ENCODE results near the gene SRSF2. TPM values are rescaled to one million over a fixed set of nuclear protein-coding genes. Genes with fewer than 3 reads are reported as not detected.
"Not testable (repeated sequence)": the region's sequence is repeated elsewhere in the genome, so short reads cannot be mapped to it uniquely, and the experiment has no call there.

Gene SRSF2, protein sequence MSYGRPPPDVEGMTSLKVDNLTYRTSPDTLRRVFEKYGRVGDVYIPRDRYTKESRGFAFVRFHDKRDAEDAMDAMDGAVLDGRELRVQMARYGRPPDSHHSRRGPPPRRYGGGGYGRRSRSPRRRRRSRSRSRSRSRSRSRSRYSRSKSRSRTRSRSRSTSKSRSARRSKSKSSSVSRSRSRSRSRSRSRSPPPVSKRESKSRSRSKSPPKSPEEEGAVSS
- total RNA-seq, result 121 and 147 TPM in 2 replicates

- DNase-seq (ENCODE audit: low read depth), result peak; percentile 88
These were observed at the start of gene SRSF2 for GRCh38 chr17:76737082-76737675. Gene SRSF2 (minus strand): TSS chr17:76737331. CDS start chr17:76737160, 171 bp downstream.

GRCh38 chr17:76784926-76785325, 47.8 kb upstream of the SRSF2 start:
- no peak for DNase-seq (ENCODE audit: low read depth)

DNA sequence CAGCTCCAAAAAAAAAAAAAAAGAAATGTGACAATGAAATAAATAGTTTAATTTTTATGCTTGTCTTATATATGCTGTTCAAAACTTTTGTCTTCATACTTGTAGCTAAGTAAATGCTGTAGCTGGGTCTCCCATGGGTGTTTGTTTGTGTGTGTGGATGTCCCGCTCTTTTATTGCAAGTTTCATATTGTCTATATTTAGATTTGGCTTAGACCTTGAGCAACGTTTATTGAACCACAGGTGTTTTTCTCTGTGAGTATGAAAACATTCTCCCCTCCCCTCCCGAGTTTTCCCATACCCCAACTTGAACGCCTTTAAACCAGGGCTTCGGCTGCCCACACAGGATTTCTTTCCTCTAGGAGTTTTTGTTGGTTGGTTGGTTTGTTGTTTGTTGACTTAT, 46.0 kb upstream of the SRSF2 start:
- no peak for DNase-seq (ENCODE audit: low read depth)

- DNase-seq (ENCODE audit: low read depth), result no peak
These were observed 44.2 kb upstream of the SRSF2 start for GRCh38 chr17:76781056-76781982.

GRCh38 chr17:76775021-76775600, 38.0 kb upstream of the SRSF2 start:
- DNase-seq (ENCODE audit: low read depth), result no peak

- peak; percentile 77 for DNase-seq (ENCODE audit: low read depth)
These were observed 35.9 kb upstream of the SRSF2 start for GRCh38 chr17:76772842-76773525.

GRCh38 chr17:76758570-76758969, 21.4 kb upstream of the SRSF2 start:
- DNase-seq (ENCODE audit: low read depth), result no peak

DNA sequence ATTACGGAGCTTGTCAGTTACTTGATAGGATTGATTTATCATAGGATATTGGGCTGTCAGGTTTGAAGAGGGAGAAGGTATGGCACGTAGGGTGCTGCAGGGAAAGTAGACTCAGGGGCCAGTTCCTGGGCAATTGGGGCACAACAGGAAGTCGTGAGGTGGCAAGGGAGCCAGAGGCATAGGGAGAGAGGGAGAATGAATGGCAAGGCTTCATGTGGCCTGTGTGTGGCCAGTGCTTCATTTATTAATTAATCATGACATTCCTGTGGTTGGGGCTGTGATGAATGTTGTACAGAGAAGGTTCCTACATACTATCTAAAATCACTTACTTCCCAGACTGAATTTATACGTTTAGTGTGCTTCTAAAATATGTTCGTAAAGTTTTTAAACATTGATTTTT, 20.1 kb upstream of the SRSF2 start:
- DNase-seq (ENCODE audit: low read depth), result peak; percentile 47

DNA sequence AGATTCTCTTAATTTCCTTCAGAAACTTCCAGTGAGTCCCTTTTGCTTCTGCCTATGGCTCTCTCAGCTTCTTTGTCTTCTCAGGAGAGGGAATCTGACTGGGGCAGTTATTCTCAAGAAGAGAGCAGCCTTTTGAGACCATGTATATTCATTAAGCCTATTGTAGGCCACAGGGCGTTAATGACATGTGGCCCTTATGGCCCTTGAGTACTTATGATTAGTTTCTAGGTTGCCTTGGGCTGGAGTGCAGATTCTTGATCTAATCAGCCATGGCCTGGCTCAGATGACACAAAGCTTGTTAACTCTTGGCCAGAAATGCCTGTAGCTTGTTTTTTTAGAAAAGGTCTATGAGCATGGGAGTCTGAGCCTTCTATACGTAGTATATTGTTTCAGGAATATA, 18.2 kb upstream of the SRSF2 start:
- DNase-seq (ENCODE audit: low read depth), result no peak

DNA sequence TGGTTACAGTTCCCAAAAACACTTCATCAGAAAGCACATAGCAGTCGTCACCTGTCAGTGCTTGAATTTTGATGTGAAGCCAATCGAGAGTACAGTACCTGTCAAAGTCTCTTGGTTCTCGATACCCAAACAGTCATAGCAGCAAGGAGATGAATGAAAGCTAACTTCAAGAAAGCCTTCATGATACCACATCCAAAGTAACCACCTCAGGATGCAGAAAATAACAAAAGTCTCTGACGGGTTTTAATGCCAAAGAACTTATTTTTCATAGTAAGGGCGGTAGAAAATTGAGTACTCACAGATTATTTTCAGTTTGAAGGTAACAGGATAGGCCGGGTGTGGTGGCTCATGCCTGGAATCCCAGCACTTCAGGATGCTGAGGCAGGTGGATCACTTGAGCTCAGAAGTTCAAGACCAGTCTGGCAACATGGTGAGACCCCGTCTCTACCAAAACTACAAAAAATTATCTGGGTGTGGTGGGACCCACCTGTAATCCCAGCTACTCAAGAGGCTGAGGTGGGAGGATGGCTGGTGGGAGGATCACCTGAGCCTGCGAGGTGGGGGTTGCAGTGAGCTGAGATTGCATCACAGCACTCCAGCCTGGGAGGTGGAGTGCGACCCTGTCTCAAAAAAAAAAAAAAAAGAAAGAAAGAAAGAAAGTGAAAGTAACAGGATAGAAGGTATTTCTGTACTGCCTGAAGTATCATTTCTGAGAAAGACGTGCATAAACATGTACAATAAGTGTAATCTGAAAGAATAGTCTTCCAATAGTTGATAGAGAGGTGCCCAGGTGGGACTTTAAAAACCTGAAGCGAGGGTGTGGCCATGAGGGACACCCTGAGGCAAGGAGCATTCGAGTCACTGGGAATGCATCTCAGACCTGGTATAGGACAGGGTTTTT, 16.2 kb upstream of the SRSF2 start:
- DNase-seq (ENCODE audit: low read depth), result no peak

DNA sequence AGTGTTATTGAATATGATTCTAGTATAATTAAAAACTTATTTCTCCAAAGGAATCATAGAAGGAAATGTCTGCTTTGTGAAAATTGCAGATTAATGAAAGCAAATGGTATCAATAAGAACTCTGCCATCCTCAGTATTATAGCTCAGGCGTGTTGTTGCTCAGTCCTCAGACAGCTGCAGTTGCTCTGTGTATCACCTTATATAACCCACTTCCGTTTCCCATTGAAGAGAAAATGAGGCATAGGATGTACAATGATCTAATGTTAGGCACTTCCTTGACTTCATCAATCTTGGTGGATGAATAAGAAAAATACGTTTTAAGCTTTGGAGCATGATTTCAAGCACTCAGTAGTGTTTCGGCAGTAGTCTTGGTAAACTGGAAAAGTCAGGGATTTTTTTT, 14.9 kb upstream of the SRSF2 start:
- no peak for DNase-seq (ENCODE audit: low read depth)

DNA sequence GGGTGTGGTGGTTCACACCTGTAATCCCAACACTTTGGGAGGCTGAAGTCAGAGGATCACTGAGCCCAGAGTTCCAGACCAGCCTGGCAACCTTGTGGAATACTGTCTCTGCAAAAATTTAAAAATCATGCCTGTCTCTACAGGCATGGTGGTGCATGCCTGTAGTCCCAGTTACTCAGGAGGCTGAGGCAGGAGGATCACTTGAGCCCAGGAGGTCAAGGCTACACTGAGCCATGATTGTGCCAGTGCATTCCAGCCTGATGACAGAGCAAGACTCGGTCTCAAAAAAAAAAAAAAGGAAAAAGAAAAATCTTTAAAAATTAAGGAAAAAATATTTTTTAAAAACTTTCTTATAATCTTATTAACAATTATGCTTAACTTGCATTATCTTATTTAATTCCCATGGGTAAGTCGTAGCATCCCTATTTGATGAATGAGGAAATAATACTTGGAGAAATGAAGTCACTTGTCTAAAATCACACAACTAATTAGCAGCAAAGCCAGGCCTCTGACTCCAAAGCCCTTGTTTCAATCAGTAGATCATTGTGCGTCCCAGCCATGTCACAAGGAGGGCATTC, 14.4 kb upstream of the SRSF2 start:
- DNase-seq (ENCODE audit: low read depth), result no peak

GRCh38 chr17:76748657-76749056, 11.5 kb upstream of the SRSF2 start:
- DNase-seq (ENCODE audit: low read depth), result no peak

GRCh38 chr17:76747716-76748363, 10.7 kb upstream of the SRSF2 start:
- DNase-seq (ENCODE audit: low read depth), result no peak

DNA sequence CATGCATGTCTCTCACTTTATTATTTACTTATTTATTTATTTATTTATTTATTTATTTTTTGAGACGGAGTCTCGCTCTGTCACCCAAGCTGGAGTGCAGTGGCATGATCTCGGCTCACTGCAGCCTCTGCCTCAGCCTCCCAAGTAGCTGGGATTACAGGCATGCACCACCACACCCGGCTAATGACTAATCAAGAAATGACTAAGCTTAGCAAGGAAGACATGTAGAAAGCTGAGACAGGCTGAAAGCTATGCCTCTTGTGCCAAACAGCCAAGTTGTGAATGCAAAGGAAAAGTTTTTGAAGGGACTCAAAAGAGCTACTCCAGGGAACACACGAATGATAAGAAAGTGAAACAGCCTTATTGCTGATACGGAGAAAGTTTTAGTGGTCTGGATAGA, 8.7 kb upstream of the SRSF2 start:
- not testable (repeated sequence) for DNase-seq (ENCODE audit: low read depth)

DNA sequence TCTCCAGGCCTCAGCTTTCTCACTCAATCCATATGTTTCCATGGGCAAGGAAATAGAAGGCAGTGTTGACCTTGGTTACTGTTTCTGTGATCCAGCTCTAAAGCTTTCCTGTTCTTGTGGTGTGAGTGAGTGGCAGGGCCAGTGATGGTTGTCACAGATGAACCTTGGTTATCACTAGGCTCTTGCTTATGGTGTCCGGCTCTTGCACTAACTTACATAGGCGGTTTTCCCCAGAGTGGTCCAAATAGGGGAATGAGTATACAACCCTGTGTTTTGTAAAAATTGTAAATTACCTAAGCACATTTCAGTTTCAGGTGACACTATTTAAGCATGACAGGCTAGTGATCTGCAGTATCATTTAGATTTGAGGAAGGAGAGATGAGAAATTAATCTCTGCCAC, 7.6 kb upstream of the SRSF2 start:
- no peak for DNase-seq (ENCODE audit: low read depth)

- no peak for DNase-seq (ENCODE audit: low read depth)
These were observed 5.8 kb upstream of the SRSF2 start for GRCh38 chr17:76742958-76743357.

DNA sequence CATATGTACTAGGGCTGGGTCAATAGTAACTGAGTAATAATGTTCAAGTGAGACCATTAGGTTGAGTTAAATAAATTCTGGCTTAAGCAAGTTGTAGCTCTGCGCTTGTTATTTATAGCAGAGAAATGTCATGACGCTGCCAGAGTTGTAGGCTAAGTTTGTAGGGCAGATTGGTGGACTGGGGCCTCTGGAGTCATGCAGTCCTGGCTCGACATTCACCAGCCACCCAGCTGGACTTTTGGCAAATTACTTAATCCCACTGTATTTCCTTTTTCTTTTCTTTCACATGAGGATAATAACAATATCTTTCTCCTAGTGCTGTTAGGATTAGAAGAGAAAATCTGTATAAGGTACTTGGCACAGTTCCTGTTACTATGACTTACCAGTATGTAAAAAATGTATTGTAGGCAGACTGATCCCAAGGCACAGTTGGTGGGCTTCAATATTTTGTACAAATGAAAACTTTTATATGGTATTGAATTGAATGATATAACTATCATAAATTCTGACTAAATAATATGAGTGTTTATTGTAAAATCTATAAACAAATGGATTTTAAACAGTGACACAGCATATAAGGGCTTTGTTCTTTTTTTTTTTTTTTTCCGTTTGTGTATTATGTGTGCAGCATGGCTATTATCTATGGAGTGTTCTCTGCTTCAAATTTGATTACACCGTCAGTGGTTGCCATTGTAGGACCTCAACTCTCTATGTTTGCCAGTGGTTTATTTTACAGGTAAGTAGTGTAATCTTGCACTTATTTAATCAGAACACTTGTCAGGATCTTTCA, 3.4 kb upstream of the SRSF2 start:
- DNase-seq (ENCODE audit: low read depth), result no peak

GRCh38 chr17:76739568-76740115, 2.5 kb upstream of the SRSF2 start:
- not testable (repeated sequence) for DNase-seq (ENCODE audit: low read depth)

All from renal cortical epithelial cell (primary cell).